Hypothalamus (tissue), 51 donors: ENCODE results near the gene HDAC11.
A peak's percentile ranks its signal among the peaks of the same experiment; 100 is the strongest.
"Not testable (repeated sequence)": the region's sequence is repeated elsewhere in the genome, so short reads cannot be mapped to it uniquely, and the experiment has no call there.

Experiments
- DNase-seq, 51 donors: peaks; one replicate each; lab custom pipeline; 2025; lab: John Stamatoyannopoulos, UW

HDAC11 gene

DNA sequence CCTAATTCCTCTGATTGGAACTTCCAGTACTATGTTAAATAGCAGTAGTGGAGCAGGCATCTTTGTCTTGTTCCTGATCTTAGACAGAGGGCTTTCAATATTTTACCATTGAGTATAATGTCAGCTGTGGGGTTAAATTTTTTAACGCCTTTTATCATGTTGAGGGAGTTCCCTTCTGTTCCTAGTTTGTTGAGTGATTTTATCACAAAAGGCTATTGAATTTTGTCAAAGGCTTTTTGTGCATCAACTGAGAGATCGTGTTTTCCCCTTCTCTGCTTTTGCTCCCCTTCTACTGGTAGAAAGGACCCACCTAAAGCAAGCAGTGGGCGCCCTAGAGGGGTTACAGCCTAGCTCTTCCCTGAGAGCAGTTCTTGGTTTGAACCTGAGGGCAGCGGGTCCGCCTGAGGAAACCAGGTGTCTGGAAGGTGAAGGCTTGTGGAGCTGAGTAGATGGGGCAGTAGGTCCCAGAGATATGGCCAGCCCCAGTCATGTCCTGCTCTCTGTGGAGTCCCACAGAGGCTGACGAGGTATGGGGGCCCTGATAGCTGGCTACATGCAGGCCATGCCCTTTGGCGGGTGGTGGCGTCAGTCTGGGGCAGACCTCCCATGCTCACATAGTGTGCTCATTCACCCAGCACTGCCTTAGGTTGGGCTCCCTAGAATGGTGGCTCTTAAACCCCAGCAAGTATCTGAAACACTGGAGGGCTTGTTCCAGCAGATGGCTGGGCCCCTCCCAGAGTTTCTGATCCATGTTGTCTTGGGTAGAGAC lies 11.3 kb downstream of the HDAC11 start:
- DNase-seq = peak in 9 of 51 donors; percentile 11 to 65 (median 29)

DNA sequence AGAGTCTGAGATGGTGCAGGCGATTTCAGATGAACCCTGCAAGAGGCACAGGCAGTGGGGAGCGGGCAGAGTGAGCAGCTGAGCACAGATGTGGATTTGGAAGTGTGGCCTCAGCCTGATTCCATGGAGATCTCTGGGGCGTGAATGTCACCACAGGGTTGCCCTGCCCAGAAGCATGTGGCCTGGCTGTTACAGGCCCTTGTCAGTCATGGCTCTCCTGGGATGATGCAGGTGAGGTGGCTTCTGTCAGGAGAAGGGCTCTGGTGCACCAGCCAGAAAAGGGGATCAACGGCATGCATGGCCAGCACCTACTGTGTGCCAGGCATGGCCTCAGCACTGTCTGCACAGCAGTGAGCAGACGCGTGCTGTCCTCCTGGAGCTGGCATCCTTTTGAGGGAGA lies 11.9 kb downstream of the HDAC11 start:
- peak in 2 of 51 donors; percentile 40 to 55 for DNase-seq

DNA sequence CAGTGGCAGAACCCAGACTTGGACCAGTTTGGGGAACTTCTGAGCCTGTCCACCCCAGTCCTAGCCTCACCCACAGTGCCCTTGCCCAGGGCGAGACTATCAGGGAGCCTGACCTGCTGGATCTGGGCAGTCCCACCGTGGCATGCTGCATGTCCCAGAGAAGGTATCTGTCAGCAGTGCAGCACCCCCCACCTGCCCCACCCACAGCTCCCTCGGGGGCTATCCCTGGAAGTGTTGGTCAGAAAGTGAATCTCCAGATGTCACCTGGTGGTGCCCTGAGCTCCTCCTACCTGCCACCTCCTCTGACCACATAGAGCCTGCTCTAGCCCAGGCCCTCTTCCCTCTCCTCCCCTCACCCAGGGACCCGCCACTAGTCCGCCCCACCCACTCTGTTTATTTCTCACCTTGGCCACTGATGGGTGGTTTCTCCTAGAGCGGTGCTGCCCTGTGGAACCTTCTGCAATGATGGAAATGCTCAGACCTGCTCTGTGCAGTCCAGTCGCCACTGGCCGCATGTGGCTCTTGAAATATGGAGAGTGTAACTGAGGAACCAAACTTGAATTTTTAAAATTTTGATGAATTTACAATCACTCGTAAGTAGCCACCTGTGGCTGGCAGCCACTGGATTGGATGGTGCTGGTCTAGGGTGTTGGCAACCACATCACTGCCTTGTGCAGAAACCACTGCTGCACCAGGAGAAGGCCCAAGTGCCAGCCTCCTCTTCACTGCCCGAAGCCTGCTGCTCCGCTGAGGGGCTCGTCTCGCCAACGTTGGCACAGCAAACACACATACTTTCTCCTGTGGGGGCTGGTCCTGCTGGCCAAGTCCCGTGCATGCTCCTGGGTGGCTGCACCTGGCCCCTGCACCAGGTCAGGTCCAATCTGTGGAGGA lies 13.1 kb downstream of the HDAC11 start:
- no peak for DNase-seq

DNA sequence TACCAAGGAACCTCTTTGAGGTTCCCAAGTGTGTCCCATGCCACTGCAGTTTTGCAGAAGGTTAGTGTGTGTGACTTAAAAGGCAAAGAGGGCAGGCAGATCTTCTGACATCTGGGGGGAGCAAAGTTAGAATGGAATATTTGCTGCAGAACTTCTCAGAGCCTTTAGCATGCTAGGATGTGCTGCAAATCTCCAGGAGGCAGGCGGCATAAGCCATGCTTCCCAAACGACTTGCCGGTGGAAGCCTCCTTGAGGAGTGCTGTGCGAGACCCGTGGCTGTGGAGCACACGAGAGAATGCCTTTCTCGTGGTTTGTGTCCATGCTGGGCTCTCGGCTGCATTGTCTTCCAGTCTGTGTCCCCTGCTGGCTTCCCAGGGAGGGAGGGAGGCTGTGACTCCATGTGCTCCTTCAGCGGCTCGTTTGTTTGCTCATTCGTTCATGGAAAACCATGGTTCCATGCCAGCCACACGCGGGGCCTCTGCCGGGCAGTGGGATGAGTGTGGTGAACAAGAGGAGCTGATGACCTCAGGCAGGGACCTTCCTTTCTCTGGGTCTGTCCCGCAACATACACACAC lies 13.8 kb downstream of the HDAC11 start:
- DNase-seq = peak in 25 of 51 donors; percentile 30 to 85 (median 56)

DNA sequence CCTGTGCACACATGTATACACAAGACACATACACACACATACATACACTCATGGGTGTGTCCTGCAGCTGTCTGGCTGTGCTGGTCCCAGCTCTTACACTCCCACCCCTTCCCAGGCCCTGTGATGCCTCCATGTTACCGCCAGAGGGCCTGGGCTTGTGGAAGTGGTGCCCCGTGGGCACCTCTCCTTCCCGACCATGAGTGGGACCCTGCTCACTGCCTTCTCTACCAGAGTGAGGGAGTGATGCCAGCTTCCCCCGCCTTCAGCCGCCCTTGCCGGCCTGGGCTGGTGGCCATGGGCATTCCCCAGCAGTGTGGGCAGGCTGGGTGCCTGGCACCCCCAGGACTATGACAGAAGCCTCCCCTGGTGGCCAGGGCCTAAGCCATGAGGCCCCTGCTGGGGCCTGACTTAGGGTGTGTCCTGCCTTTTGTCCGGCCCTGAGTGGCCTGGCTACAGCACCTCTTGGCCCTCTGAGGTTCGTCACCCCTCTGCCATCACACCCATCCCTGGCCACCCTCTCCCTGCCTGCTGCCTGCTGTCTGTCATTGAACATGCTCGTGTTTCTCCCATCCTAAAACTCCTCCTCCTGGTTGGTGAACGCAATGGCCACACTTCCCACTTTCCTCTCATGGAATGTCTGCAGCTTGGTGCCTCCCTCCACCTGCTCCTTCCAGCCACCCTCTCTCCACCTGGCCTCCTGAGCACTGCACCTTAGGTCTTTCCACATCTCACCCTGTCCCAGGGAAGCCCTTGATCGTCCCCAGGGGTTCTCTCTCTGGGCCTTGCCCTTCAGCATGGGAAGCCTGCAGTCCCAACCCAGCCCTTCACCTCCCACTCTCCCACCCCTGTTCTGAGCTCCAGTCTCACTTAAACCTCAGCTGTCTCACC lies 14.6 kb downstream of the HDAC11 start:
- DNase-seq = peak in 40 of 51 donors; percentile 23 to 85 (median 66)

DNA sequence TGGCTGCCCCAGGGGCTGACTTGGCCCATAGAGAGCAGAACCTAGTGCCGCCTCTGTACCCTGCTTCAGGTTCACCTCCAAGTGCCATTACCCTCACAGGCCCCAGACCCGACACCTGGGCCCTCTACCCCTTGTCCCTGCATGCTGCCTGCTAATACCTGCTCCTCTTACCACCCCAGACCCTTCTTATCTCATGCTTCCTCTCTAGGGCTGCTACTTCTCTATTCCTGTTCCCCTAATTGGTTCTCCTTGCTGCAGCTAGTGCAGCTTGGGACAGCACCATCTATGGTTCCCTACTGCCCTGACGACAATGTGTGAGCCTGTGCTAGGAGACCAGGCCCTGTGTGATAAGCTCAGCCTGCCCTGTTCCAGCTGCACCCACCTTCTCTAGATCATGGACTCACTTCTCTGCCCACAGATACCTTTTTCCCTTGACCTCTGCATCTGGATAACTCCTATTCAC lies 15.3 kb downstream of the HDAC11 start:
- no peak for DNase-seq

DNA sequence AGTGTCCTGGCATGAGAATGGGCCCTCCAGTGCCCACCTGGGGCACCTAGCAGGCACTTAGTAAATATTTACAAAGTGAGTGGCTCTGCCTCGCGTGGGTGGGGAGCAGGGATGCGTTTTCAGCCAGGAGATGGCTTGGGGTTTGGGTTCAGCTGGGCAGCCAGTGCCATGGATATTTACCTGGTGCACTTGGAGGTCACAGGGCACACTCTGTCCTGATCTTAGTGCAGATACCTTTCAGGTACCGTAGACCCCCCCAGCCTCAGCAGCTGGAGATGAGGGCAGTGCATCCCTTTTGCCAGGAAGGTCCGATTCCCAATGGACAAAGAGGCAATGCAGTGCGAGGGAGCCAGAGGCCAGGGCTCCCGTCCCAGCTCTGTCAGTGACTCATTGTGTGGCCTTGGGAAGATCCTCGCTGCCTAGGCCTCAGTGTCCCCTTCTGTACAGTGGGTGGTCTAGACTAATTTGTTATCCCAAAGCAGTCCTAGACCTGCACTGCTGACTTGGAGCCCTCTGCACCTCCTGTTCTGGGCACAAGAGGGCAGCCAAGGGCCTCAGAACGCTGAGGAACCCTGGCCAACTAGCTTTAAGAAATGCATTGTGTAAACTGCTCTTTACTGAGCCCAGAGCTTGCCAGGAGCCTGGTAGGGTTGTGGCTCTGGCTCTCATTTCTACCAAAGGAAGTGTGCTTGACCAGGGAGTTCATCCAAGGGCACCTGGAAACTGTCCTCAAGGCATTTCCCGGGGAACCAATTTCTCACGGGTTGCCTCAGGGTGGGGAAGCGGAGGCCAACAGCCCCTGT lies 16.0 kb downstream of the HDAC11 start:
- DNase-seq = peak in 47 of 51 donors; percentile 25 to 91 (median 71)

DNA sequence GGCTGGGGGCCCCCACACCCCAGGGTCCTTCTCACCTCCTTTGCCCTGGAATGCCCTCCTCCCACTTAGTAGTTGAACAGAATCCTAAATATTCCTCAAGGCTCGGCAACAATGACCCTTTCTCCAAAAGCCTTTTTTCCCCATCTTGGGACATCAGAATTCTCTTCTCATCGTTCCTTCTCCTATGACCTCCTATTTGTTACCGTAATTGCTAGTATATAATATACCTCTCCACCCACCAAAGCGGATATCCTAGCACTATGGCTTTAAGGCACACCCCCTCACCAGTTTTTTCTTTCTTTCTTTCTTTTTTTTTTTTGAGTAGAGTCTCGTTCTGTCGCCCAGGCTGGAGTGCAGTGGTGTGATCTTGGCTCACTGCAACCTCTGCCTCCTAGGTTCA lies 16.8 kb downstream of the HDAC11 start:
- peak in 1 of 51 donors; percentile 60 for DNase-seq

DNA sequence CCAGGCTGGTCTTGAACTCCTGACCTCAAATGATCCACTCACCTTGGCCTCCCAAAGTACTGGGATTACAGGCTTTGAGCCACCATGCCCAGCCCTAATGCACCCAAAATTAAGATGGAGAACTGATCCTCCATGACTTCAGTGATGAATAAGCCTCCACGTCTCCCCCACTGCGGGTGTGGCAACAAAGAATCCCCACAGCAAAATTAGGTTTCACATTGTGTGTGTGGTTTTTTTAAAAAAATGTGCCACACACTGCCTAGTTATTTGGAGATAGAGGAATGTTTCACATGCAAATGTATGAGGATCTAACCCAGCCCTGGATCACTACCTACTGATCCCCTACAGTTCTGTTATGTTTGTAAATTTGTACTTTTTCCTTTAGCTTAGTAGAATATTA lies 17.3 kb downstream of the HDAC11 start:
- peak in 1 of 51 donors; percentile 11 for DNase-seq

DNA sequence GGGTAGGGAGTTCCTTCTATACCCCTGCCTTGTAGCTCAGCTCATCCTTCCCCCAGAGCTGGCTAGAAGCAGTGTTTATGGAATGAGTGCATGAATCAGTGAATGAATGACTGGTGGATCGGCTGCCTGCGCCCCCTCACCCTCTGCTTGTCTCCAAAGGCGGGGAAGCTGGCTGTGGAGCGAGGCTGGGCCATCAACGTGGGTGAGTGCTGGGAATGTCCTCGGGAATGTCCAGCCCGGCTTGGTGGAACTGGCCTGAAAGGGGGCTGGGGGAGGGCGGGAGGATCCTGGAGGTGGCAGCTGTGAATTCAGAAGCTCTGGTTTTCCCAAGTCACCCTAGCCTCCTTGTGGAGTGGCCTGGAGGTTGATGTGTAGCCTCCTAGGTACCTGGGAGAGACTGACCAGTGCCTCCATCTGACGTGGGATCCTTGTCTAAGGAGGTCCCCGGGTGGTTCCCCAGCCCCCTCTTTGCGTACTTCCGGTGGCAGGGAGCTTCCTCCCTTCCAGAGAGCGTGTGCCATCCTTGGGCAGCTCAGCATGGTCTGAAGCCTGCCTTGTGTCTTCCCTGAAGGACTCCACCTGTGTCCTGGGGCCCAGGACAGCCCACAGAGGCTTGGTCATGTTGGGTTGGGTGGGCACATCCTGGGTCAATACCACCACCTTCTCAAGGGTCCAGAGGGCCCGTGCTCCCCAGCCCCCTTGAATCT lies 18.4 kb downstream of the HDAC11 start:
- DNase-seq = peak in 1 of 51 donors; percentile 58

DNA sequence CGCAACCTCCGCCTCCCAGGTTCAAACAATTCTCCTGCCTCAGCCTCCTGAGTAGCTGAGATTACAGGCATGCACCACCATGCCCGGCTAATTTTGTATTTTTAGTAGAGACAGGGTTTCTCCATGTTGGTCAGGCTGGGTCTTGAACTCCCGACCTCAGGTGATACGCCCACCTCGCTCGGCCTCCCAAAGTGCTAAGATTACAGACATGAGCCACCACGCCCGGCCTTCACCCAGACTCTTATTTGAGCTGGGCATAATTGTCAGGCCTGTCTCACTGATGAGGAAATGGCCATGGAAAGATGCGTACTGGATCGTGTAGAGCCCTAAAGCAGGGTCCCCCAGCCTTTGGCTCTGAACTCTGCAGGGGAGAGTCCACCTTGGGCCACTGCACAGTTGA lies 19.1 kb downstream of the HDAC11 start:
- DNase-seq = not testable (repeated sequence)

DNA sequence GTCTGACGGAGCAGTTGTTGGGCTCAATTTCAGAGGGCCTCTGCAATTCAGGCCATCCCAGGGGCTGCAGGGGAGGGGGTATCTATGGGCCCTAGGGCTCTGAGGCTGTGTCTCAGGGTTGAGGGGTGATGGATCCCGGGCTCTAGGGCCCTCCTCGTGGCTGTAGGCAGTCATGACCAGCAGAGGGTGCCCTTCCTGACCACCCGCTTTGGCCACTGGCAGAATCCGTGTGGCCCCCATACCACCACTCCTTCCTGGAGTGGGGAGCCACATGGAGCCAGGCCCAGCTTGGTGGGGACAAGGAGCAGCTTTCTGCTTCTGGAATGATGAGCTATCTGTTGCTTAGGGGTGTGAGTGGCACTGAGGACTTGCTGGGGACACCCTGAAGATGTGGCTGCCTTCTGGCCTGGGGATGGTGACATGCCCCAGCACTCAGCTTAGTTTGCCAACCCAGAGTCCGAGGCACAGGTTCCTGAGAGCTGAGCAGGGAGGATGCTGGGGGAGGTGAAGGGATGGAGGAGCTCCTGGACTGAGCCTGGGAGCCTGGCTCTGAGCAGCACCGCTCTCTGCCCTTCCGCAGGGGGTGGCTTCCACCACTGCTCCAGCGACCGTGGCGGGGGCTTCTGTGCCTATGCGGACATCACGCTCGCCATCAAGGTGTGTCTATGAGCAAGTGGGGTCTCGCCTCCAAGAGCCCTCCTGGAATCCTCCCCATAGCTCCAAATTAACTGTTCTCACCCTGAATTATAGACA lies 20.2 kb downstream of the HDAC11 start:
- DNase-seq = peak in 2 of 51 donors; percentile 11 to 16

DNA sequence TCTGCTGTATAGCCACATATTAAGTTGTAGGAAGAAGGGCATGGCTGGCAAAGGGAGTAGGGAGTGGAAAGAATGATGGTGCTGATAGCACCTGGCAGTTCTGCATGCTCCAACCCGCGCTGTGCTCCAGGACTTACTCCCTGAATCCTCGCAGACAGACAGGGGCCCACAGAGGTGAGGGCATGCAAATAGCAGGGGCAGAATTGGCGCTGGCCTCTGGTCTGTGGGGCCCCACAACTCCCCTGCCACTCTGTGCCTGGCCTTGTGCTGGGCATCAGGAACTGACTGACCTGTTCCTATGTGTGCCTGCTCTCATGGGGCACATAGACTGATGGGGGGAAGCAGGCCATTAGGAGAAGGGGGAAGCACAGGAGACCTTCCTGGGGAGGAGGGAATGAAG lies 20.9 kb downstream of the HDAC11 start:
- DNase-seq = no peak

DNA sequence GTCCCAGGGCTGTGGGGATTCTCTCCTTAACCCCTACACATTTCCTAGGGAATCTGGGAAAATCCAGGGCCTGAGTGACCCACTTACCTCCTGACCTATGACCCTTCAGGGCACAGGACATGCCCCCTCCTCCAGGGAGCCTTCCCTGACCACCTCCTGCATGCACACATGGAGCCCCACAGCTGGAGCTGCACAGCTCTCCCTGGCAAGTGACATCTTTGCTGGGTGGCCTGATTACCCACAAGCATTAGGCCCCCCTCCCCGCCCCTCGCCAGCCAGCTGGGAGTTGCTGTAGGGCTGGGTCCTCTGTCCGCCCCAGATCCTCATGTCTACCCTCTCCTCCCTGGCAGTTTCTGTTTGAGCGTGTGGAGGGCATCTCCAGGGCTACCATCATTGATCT lies 21.4 kb downstream of the HDAC11 start:
- DNase-seq = no peak

DNA sequence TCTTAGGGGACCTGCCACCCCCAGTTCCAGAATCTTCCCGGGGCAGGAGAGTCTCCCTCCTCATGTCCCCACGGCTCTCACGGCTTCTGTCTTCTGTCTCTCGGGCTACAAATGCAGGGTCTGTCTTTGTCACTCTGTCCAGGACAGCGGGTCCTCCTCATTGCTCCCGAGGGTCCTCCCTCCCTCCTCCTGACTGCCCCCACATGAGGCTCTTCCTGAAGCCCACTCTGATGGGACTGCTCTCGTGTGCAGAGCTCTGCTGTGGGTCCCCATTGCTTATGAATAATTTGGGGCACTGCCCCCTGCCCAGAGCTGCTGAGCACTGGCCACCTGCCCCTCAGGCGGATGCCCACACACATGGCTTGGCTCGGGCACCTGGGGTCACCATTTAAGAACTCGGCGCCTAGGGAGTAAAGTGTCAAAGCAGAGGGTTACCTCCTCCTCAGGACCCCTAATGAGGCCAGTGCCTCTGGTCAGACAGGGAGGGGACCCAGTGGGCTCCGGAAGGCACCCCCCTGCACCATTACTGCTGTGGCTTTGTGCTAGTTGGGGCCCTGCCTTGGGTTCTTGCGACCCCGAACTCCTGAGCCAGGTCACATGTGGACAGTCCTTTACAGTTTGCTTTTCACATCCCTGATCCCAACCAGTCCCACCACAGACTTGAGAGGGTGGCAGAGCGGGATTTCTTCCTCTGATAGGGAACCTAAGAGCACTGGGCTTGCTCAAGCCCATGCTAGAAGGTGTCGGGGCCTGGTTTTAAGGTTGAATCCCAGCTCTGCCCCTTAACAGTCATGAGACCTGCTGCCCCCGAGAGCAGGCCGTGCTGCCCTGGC lies 22.1 kb downstream of the HDAC11 start:
- no peak for DNase-seq

DNA sequence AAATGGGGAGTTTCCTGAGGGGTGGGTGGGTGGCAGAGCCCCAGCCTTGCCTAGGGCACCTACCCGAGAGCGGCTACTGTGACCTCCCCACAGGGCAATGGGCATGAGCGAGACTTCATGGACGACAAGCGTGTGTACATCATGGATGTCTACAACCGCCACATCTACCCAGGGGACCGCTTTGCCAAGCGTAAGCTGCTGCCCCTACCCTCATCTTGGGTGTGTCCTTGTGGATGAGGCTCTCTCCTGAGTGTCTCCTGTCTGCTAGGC lies 22.6 kb downstream of the HDAC11 start:
- no peak for DNase-seq

DNA sequence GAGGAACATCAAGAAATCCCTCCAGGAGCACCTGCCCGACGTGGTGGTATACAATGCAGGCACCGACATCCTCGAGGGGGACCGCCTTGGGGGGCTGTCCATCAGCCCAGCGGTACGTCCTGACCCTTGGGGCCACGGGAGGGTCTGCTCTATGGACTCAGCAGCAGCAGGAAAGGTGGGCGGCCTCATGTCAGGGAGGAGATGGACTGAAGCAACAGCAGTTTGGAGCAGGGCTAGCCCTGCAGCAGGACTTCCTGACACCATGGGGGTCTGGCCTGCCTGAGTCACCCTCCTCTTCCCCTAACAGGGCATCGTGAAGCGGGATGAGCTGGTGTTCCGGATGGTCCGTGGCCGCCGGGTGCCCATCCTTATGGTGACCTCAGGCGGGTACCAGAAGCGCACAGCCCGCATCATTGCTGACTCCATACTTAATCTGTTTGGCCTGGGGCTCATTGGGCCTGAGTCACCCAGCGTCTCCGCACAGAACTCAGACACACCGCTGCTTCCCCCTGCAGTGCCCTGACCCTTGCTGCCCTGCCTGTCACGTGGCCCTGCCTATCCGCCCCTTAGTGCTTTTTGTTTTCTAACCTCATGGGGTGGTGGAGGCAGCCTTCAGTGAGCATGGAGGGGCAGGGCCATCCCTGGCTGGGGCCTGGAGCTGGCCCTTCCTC lies 24.2 kb downstream of the HDAC11 start:
- no peak for DNase-seq
